Smooth muscle cell (in vitro differentiated cells): ENCODE data around the gene TRIM44. TPM values are rescaled to one million over a fixed set of nuclear protein-coding genes. Genes with fewer than 3 reads are reported as not detected.

Experiments used
- DNase-seq: peaks from one replicate; lab custom pipeline; 2025; ENCODE audit not compliant: unreplicated experiment; lab: John Stamatoyannopoulos, UW
- H2AFZ ChIP-seq: fragments of 200-600 bp; sonication (generic); 2 replicates; pipeline ENCODE4 v1.6.0; 2016; ENCODE audit warnings: antibody characterized with exemption, low read depth, mild to moderate bottlenecking
- H3F3A ChIP-seq: fragments of 200-600 bp; sonication (generic); 2 replicates; pipeline ENCODE4 v1.6.0; 2017; ENCODE audit warnings: antibody characterized with exemption, low read depth
- H3K27ac ChIP-seq: fragments of 200-600 bp; sonication (generic); 2 replicates; pipeline ENCODE4 v1.5.1; 2016; ENCODE audit warnings: low read depth, mild to moderate bottlenecking
- H3K27me3 ChIP-seq: fragments of 200-600 bp; sonication (generic); 2 replicates; pipeline ENCODE4 v1.6.1; 2016; ENCODE audit warnings: low read depth, mild to moderate bottlenecking
- H3K36me3 ChIP-seq: fragments of 200-600 bp; sonication (generic); 2 replicates; pipeline ENCODE4 v1.5.1; 2016; ENCODE audit warnings: low read depth
- H3K4me1 ChIP-seq: fragments of 200-600 bp; sonication (generic); 2 replicates; pipeline ENCODE4 v1.5.1; 2016; ENCODE audit warnings: low read depth
- H3K4me2 ChIP-seq: fragments of 200-600 bp; sonication (generic); 2 replicates; pipeline ENCODE4 v1.6.0; 2016; ENCODE audit warnings: mild to moderate bottlenecking
- H3K4me3 ChIP-seq: fragments of 200-600 bp; sonication (generic); 2 replicates; pipeline ENCODE4 v1.5.1; 2016; ENCODE audit warnings: mild to moderate bottlenecking
- H3K79me2 ChIP-seq: fragments of 200-600 bp; sonication (generic); 2 replicates; pipeline ENCODE4 v1.6.0; 2016; ENCODE audit warnings: low read depth, mild to moderate bottlenecking
- H3K9ac ChIP-seq: fragments of 200-600 bp; sonication (generic); 2 replicates; pipeline ENCODE4 v1.6.0; 2016; ENCODE audit warnings: low read depth
- H3K9me3 ChIP-seq: fragments of 200-600 bp; sonication (generic); replicated peaks from 2 replicates; pipeline ENCODE4 v1.5.1; 2016; ENCODE audit warnings: low read depth
- H4K20me1 ChIP-seq: fragments of 200-600 bp; sonication (generic); 2 replicates; pipeline ENCODE4 v1.6.0; 2016; ENCODE audit warnings: low read depth
- WGBS: methylation state at CpG from one replicate; pipeline ENCODE4 v1.1.7; 2016; ENCODE audit warnings: low lambda C conversion rate; 5-methylcytosine and 5-hydroxymethylcytosine counted together
- polyA plus RNA-seq: library from polyadenylated mRNA; unstranded; fragments of >200 nt; fragmentation: Nextera tagmentation; extraction: Ambion mirVana; gene quantifications from 2 replicates; pipeline ENCODE4 v1.2.1, GENCODE V29; 2016
- total RNA-seq: library from RNA; depleted of rRNA; stranded (reverse); fragments of >200 nt; gene quantifications from 2 replicates; pipeline ENCODE4 v1.2.3, GENCODE V29; 2014
- TF ChIP-seq, protein P1 (sequence below): fragments of 200-600 bp; sonication (generic); IDR thresholded peaks from 2 replicates; pipeline ENCODE4 v1.5.1; 2017; ENCODE audit warnings: borderline replicate concordance, mild to moderate bottlenecking, antibody characterized with exemption; ENCODE audit not compliant: insufficient read depth, poor library complexity, severe bottlenecking

TRIM44 gene
- total and polyA plus RNA-seq, 2 experiments from 2014 or later = 20.9 to 32.9 TPM

DNA sequence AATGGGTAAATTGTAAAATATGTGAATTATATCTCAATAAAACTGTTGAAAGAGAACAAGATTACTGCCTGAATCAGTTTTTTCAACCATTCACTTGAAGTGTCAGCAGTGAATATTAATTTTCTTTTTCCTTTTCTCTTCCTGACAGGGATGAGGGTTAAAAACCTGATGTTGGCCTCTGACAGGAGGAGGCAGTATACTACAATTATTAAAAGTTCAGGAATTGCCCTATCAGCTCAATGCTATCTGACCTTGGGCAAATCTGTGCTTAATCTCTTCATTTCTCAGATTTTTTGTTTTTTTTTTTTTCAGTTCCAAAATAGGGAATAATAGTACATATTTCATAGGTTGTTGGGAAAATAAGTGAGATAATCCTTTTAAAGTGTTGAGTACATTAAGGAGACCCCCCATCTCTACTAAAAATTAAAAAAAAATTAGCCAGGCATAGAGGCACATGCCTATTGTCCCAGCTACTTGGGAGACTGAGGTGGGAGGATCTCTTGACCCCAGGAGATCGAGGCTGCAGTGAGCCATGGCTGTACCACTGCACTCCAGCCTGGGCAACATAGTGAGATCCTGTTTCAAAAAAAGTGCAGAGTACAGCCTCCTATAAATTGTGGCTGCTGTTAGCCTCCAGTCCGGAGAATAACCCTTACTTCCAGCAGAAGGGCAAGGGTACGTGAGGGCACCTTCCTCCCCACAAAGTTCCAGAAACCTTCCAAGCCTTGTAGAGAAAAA, 48.8 kb downstream of the TRIM44 start:
- no peaks in the 10 kb centered on the region for H3K27me3 ChIP-seq
- no peak overlapping the region for H3K27ac ChIP-seq
- no peaks in the 10 kb centered on the region for H3K9me3 ChIP-seq
- TF ChIP-seq, protein P1, sequence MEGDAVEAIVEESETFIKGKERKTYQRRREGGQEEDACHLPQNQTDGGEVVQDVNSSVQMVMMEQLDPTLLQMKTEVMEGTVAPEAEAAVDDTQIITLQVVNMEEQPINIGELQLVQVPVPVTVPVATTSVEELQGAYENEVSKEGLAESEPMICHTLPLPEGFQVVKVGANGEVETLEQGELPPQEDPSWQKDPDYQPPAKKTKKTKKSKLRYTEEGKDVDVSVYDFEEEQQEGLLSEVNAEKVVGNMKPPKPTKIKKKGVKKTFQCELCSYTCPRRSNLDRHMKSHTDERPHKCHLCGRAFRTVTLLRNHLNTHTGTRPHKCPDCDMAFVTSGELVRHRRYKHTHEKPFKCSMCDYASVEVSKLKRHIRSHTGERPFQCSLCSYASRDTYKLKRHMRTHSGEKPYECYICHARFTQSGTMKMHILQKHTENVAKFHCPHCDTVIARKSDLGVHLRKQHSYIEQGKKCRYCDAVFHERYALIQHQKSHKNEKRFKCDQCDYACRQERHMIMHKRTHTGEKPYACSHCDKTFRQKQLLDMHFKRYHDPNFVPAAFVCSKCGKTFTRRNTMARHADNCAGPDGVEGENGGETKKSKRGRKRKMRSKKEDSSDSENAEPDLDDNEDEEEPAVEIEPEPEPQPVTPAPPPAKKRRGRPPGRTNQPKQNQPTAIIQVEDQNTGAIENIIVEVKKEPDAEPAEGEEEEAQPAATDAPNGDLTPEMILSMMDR = no peak
- no peak for DNase-seq
- H4K20me1 ChIP-seq = peaks cover 76% of the 10 kb centered on the region
- H3K36me3 ChIP-seq = no peaks in the 10 kb centered on the region
- H3K4me1 ChIP-seq = no peaks in the 10 kb centered on the region
- WGBS = 100% methylated on average over 3 of the region's 3 CpGs
- no peak overlapping the region for H3K4me2 ChIP-seq
- H2AFZ ChIP-seq = no peak overlapping the region
- no peak overlapping the region for H3K9ac ChIP-seq
- no peak overlapping the region for H3K4me3 ChIP-seq
- H3F3A ChIP-seq = no peaks in the 10 kb centered on the region
- H3K79me2 ChIP-seq = peaks cover 49% of the 10 kb centered on the region

DNA sequence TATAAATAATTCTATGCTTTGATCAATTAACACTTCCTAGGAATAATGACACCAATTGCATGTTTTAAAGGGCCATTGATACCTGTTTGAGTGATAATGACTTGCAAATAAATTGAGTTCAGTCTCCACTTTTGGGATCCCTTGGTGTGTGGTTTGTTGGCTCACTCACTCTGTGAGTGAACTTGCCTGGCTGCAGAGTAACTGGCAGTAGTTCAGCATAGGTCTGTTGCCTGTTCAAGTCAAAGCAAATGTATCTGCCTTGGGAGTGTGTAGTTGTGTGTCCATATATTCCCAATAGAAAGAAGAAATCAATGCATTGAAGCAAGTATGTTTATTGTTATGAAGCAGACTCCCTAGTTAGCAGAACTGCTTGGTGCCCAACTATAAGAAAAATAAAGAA, 49.3 kb downstream of the TRIM44 start:
- Histone ChIP-seq H3K9me3 (no peaks in the 10 kb centered on the region), H3K4me1 (no peaks in the 10 kb centered on the region), H3K27ac (no peak overlapping the region), H2AFZ (no peak overlapping the region), H3K79me2 (peaks cover 52% of the 10 kb centered on the region), H3K9ac (no peak overlapping the region), H3K27me3 (no peaks in the 10 kb centered on the region), H4K20me1 (peaks cover 82% of the 10 kb centered on the region), H3F3A (no peaks in the 10 kb centered on the region), H3K4me3 (no peak overlapping the region), H3K36me3 (no peaks in the 10 kb centered on the region), H3K4me2 (no peak overlapping the region)
- TF ChIP-seq, protein P1 = no peak
- DNase-seq = no peak

- Histone ChIP-seq H3F3A (no peaks in the 10 kb centered on the region), H3K27ac (no peak overlapping the region), H3K9me3 (no peaks in the 10 kb centered on the region), H3K27me3 (no peaks in the 10 kb centered on the region), H3K9ac (no peak overlapping the region), H4K20me1 (peaks cover 88% of the 10 kb centered on the region), H2AFZ (no peak overlapping the region), H3K4me2 (no peak overlapping the region), H3K36me3 (no peaks in the 10 kb centered on the region), H3K79me2 (peaks cover 54% of the 10 kb centered on the region), H3K4me1 (no peaks in the 10 kb centered on the region), H3K4me3 (no peak overlapping the region)
- TF ChIP-seq, protein P1 = no peak
- no peak for DNase-seq
- 91% methylated on average over 3 of the region's 3 CpGs for WGBS
Measured at GRCh38 chr11:35712533-35712932, 50.0 kb downstream of the TRIM44 start.
